K562 (cell line): ENCODE data around the gene UBE2S. TPM values are rescaled to one million over a fixed set of nuclear protein-coding genes. Genes with fewer than 3 reads are reported as not detected.

Source experiments
- ATAC-seq: fragments of 200-7000 bp; cut with Tn5 transposase; 3 replicates; pipeline ENCODE4 v1.9.1; 2020; ENCODE audit warnings: moderate library complexity
- BruUV-seq: library from RNA; stranded (reverse); fragments of 400-500 nt; replicated peaks from 2 replicates; lab custom pipeline; 2021; lab: Mats Ljungman, UMichigan
- CTCF ChIA-PET: fragments of 300-600 bp; formaldehyde crosslinking; extraction: SDS; loops from one replicate; lab custom pipeline; 2021; ENCODE audit warnings: low intra/inter-chr PET ratio; lab: Yijun Ruan, JAX
- POLR2A ChIA-PET: fragments of 300-600, 350-650 bp; sonication (Branson Sonifier 250); formaldehyde crosslinking; extraction: SDS; loops from one replicate; lab custom pipeline; 2021; ENCODE audit warnings: antibody characterized with exemption, inconsistent platforms; lab: Yijun Ruan, JAX
- DNase-seq, 4 experiments: peaks; one replicate each; pipeline versions ENCODE4 v3.0.0 to v3.0.0-alpha.2; 2011 to 2018; ENCODE audit warnings: low spot score in 3 of 4, mixed read lengths in 3 of 4; ENCODE audit errors: extremely low read depth in 1 of 4
- FAIRE-seq: peaks from 2 replicates; lab custom pipeline; 2011; peaks lifted over from hg19 to GRCh38; lab: Jason Lieb, UNC
- H2AFZ ChIP-seq: 2 replicates; pipeline ENCODE4 v1.6.0; 2011; ENCODE audit warnings: low read depth, low read length, control low read depth, inconsistent platforms
- H3K27ac ChIP-seq: fragments of 200-600 bp; 3 replicates; pipeline ENCODE4 v1.8.0; 2011; ENCODE audit warnings: low read depth, mild to moderate bottlenecking, control low read depth, inconsistent platforms, low read length, moderate library complexity, mixed read lengths; ENCODE audit errors: extremely low read depth
- H3K27me3 ChIP-seq, 2 experiments: fragments of 300-600 bp in 1 of 2; 2 replicates in 1 of 2; 3 replicates in 1 of 2; pipeline versions ENCODE4 v1.6.0 to v1.8.0; 2011; ENCODE audit warnings: inconsistent platforms in 2 of 2, low read length in 2 of 2, mild to moderate bottlenecking in 1 of 2, mixed read lengths in 1 of 2, moderate library complexity in 1 of 2; ENCODE audit not compliant: control insufficient read depth in 2 of 2, insufficient read depth in 2 of 2
- H3K36me3 ChIP-seq: fragments of 300-600 bp; 3 replicates; pipeline ENCODE4 v1.8.0; 2011; ENCODE audit warnings: mild to moderate bottlenecking, low read length, inconsistent platforms; ENCODE audit not compliant: control insufficient read depth, insufficient read depth
- H3K4me1 ChIP-seq, 2 experiments: fragments of 200-600 bp in 1 of 2; replicated peaks in 1 of 2; 2 replicates in 1 of 2; 3 replicates in 1 of 2; pipeline versions ENCODE4 v1.5.1 to v1.8.0; 2011; ENCODE audit warnings: inconsistent platforms in 2 of 2, low read length in 2 of 2, mild to moderate bottlenecking in 1 of 2, mixed read lengths in 1 of 2, moderate library complexity in 1 of 2; ENCODE audit not compliant: control insufficient read depth in 2 of 2, insufficient read depth in 2 of 2
- H3K4me2 ChIP-seq: 2 replicates; pipeline ENCODE4 v1.6.1; 2011; ENCODE audit warnings: low read length, control low read depth, inconsistent platforms, mixed read lengths; ENCODE audit not compliant: insufficient read depth
- H3K4me3 ChIP-seq: fragments of 200-600 bp; sonication (generic), shearing (Covaris generic); 2 replicates; pipeline ENCODE4 v1.5.1; 2016; ENCODE audit warnings: control low read depth, inconsistent platforms
- H3K79me2 ChIP-seq: fragments of 200-600 bp; 3 replicates; pipeline ENCODE4 v1.8.0; 2011; ENCODE audit warnings: low read length, inconsistent platforms; ENCODE audit not compliant: control insufficient read depth, insufficient read depth
- H3K9ac ChIP-seq, 2 experiments: 2 replicates each; pipeline versions ENCODE4 v1.6.0 to v1.6.1; 2011; ENCODE audit warnings: low read depth in 2 of 2, low read length in 2 of 2, control low read depth in 1 of 2, inconsistent platforms in 1 of 2, mild to moderate bottlenecking in 1 of 2, mixed read lengths in 1 of 2; ENCODE audit not compliant: insufficient read depth in 1 of 2
- H3K9me1 ChIP-seq: one replicate; pipeline ENCODE4 v1.6.0; 2011; ENCODE audit warnings: inconsistent platforms, mild to moderate bottlenecking, low read length, moderate library complexity; ENCODE audit not compliant: control insufficient read depth, insufficient read depth
- H3K9me3 ChIP-seq: replicated peaks from 2 replicates; pipeline ENCODE4 v1.5.1; 2011; ENCODE audit warnings: low read depth, low read length, inconsistent platforms; ENCODE audit not compliant: control insufficient read depth, insufficient read depth
- H4K20me1 ChIP-seq: replicated peaks from 2 replicates; pipeline ENCODE4 v1.6.1; 2011; ENCODE audit warnings: low read length, inconsistent platforms, mixed read lengths; ENCODE audit not compliant: control insufficient read depth, insufficient read depth
- ADNP ChIP-seq: fragments of 200-800 bp; sonication (Bioruptor generic); IDR thresholded peaks from 2 replicates; pipeline ENCODE4 v1.6.1; 2016; ENCODE audit warnings: missing genetic modification characterization, missing compliant biosample characterization
- CTBP1 ChIP-seq: fragments of 450-650 bp; IDR thresholded peaks from 2 replicates; pipeline ENCODE4 v1.6.1; 2016; ENCODE audit warnings: borderline replicate concordance
- GATAD2B ChIP-seq: fragments of 450-650 bp; IDR thresholded peaks from 2 replicates; pipeline ENCODE4 v1.6.1; 2017; ENCODE audit warnings: mild to moderate bottlenecking, borderline replicate concordance
- HMGN3 ChIP-seq: IDR thresholded peaks from 2 replicates; pipeline ENCODE4 v1.6.1; 2011; ENCODE audit warnings: borderline replicate concordance, low read depth, mild to moderate bottlenecking, mixed read lengths, low read length; ENCODE audit not compliant: insufficient read length; ENCODE audit errors: extremely low read depth
- KLF10 ChIP-seq: fragments of 250-450 bp; sonication (Bioruptor Pico); IDR thresholded peaks from 2 replicates; pipeline ENCODE4 v1.6.1; 2021; ENCODE audit warnings: matching md5 sums
- KLF16 ChIP-seq: IDR thresholded peaks from 2 replicates; pipeline ENCODE4 v1.6.1; 2016; ENCODE audit warnings: antibody characterized with exemption
- MEIS2 ChIP-seq: fragments of 450-650 bp; IDR thresholded peaks from 2 replicates; pipeline ENCODE4 v1.6.1; 2014; ENCODE audit warnings: mild to moderate bottlenecking; ENCODE audit not compliant: partially characterized antibody
- NFXL1 ChIP-seq: fragments of 450-650 bp; formaldehyde crosslinking; IDR thresholded peaks from 2 replicates; pipeline ENCODE4 v1.4.0; 2021; ENCODE audit warnings: mild to moderate bottlenecking
- POLR2G ChIP-seq: fragments of 200-400 bp; formaldehyde crosslinking; IDR thresholded peaks from 2 replicates; pipeline ENCODE4 v1.6.1; 2017; ENCODE audit warnings: low read depth, mild to moderate bottlenecking, antibody characterized with exemption, low read length, moderate library complexity
- RUNX1 ChIP-seq: sonication (generic); IDR thresholded peaks from 2 replicates; pipeline ENCODE4 v1.6.1; 2016; ENCODE audit warnings: antibody characterized with exemption, low read depth
- SMC3 ChIP-seq: conservative IDR thresholded peaks from 2 replicates; pipeline ENCODE4 v1.6.1; 2011; ENCODE audit warnings: low read depth, low read length, improper control_type of control experiment; ENCODE audit not compliant: insufficient read depth
- SNRNP70 ChIP-seq: fragments of 200-400 bp; formaldehyde crosslinking; optimal IDR thresholded peaks from 2 replicates; pipeline ENCODE3; 2017; ENCODE audit warnings: low read depth, low read length
- TCF3 ChIP-seq: sonication (generic); formaldehyde crosslinking; IDR thresholded peaks from 2 replicates; pipeline ENCODE4 v1.4.0; 2020; ENCODE audit warnings: mild to moderate bottlenecking, missing genetic modification reagents
- ZNF263 ChIP-seq: sonication (generic); formaldehyde crosslinking; IDR thresholded peaks from 2 replicates; pipeline ENCODE4 v1.8.0; 2022; ENCODE audit warnings: mild to moderate bottlenecking, missing genetic modification reagents, borderline replicate concordance
- WGBS: fragments of 100-300 bp; shearing (Covaris generic); methylation state at CpG from one replicate; pipeline ENCODE4 v1.1.6; 2016; ENCODE audit warnings: low coverage, mixed read lengths; ENCODE audit not compliant: insufficient coverage; ENCODE audit errors: missing lambda C conversion rate; 5-methylcytosine and 5-hydroxymethylcytosine counted together
- in situ Hi-C: fragments of 300-500 bp; cut with MboI; formaldehyde crosslinking; loops from 4 replicates; pipeline ENCODE4 v1.15.0; 2018; ENCODE audit warnings: inconsistent platforms, mixed read lengths
- intact Hi-C: fragments of 100-400 bp; cut with micrococcal nuclease; formaldehyde crosslinking; loops from 2 replicates; pipeline ENCODE4 v1.14.2; 2022
- polyA plus RNA-seq, 8 experiments: library from polyadenylated mRNA; depleted of rRNA in 4 of 8; stranded (reverse) in 5 of 8; unstranded in 3 of 8; fragments of >200 nt; fragmentation: Nextera tagmentation in 2 of 8; fragmentation: Illumina TruSeq in 1 of 8; extraction: Ambion mirVana in 2 of 8; extraction: Trizol in 1 of 8; gene quantifications; 2 replicates each; pipeline versions ENCODE4 v1.2.1 to v1.2.3, GENCODE V29; 2011 to 2014; ENCODE audit warnings: inconsistent platforms in 1 of 8, missing spikeins in 1 of 8
- total RNA-seq, 7 experiments: library from RNA; depleted of rRNA in 6 of 7; stranded (reverse); fragments of >200 nt in 6 of 7; fragmentation: Illumina TruSeq in 2 of 7; extraction: Trizol in 2 of 7; gene quantifications; 2 replicates each; pipeline versions ENCODE4 v1.2.1 to v1.2.3, GENCODE V29; 2011 to 2021; ENCODE audit warnings: low replicate concordance in 1 of 7
- TF ChIP-seq, protein P1 (sequence below), 2 experiments: IDR thresholded peaks in 1 of 2; conservative IDR thresholded peaks in 1 of 2; 2 replicates each; pipeline ENCODE4 v1.6.1; 2016; ENCODE audit warnings: low read depth in 2 of 2, mild to moderate bottlenecking in 1 of 2, missing compliant biosample characterization in 1 of 2, missing genetic modification characterization in 1 of 2, moderate library complexity in 1 of 2
- TF ChIP-seq, protein P2 (sequence below): fragments of 200-800 bp; sonication (Bioruptor generic); IDR thresholded peaks from 2 replicates; pipeline ENCODE4 v1.6.1; 2017; ENCODE audit warnings: missing genetic modification characterization, missing compliant biosample characterization
- TF ChIP-seq, protein P3 (sequence below): fragments of 450-650 bp; IDR thresholded peaks from 2 replicates; pipeline ENCODE4 v1.6.1; 2016

The UBE2S gene
- total and polyA plus RNA-seq, 9 of the 15 experiments (the other 6 are each of a cell fraction or from before 2014, with no cell fraction given) = 1.5 to 1,305 (median 157) TPM

DNA sequence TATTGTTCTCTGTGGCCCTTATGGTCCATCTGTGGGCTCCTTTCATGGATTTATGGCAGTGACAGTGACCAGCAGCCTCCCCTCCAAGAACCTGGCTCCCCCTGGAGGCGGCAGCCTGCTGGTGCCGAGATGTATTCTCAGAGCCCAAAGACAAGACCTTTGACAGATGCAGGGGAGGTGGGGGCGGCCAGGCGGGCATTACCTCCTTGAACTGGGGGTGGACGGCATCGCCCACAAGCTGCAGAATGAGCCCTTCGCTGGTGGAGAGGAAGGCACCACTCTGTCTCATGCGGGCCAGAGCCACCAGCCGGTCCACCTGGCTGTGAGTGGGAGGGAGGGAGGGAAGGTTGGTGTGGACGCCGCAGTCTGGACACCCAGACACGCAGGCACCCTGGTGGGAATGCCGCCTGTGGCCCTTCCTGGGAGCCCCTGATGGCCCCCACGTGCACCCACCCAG, 47.2 kb upstream of the UBE2S start:
- H3K9ac ChIP-seq = peak overlapping the region in 1 of 2 experiments; percentile 26; a peak in 1 of 4 replicates
- H2AFZ ChIP-seq = no peak overlapping the region
- BruUV-seq = no TSS peak
- H3K4me3 ChIP-seq = no peak overlapping the region
- no peak overlapping the region for H3K27ac ChIP-seq
- peaks cover 37% of the 10 kb centered on the region; the same call in 2 of the 3 replicates for H3K36me3 ChIP-seq
- H3K27me3 ChIP-seq = peaks cover 0 to 5% of the 10 kb centered on the region in 2 experiments; a peak in 3 of 5 replicates
- in situ Hi-C loops = no loop called here
- ATAC-seq (peak; percentile 65), FAIRE-seq (peak; percentile 32), DNase-seq (peak in 3 of 4 experiments; percentile 49 to 77 (median 59))
- ChIA-PET CTCF (interaction anchor here (0.5 kb wide), 1 partner anchor 229 kb away, joined by 3 read pairs; no protein-coding TSS in a partner anchor), POLR2A (interaction anchor here (0.6 kb wide), 1 partner anchor 18 kb away, joined by 3 read pairs; no protein-coding TSS in a partner anchor)
- H3K9me1 ChIP-seq = no peaks in the 10 kb centered on the region
- intact Hi-C loops = loop anchor here (5.0 kb wide), 1 partner anchor 68 kb away; the partner anchor contains the start of gene RPL28
- H3K4me1 ChIP-seq = peaks cover 9 to 67% of the 10 kb centered on the region in 2 experiments
- no peak overlapping the region for H3K4me2 ChIP-seq
- WGBS = 39% methylated on average over 8 of the region's 14 CpGs
- H3K79me2 ChIP-seq = peaks cover 24% of the 10 kb centered on the region
- no peaks in the 10 kb centered on the region; the same call in 1 of the 2 replicates for H4K20me1 ChIP-seq
- no peaks in the 10 kb centered on the region for H3K9me3 ChIP-seq
- TF ChIP-seq NFXL1 (CRISPR knock-in tag) = no peak
- TF ChIP-seq SNRNP70 = no peak
- no peak for TF ChIP-seq KLF10
- TF ChIP-seq KLF16 = peak; percentile 9; the same call in 1 of the 2 replicates
- TF ChIP-seq HMGN3 = no peak
- TF ChIP-seq, protein P1, sequence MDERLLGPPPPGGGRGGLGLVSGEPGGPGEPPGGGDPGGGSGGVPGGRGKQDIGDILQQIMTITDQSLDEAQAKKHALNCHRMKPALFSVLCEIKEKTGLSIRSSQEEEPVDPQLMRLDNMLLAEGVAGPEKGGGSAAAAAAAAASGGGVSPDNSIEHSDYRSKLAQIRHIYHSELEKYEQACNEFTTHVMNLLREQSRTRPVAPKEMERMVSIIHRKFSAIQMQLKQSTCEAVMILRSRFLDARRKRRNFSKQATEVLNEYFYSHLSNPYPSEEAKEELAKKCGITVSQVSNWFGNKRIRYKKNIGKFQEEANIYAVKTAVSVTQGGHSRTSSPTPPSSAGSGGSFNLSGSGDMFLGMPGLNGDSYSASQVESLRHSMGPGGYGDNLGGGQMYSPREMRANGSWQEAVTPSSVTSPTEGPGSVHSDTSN (CRISPR knock-in tag; IDR thresholded peaks at IDR 0.05; ENCODE audit: low read depth) = no peak
- TF ChIP-seq, protein P1 (tag; conservative IDR thresholded peaks at IDR 0.05; ENCODE audit: low read depth) = peak; percentile 56
- TF ChIP-seq, protein P2, sequence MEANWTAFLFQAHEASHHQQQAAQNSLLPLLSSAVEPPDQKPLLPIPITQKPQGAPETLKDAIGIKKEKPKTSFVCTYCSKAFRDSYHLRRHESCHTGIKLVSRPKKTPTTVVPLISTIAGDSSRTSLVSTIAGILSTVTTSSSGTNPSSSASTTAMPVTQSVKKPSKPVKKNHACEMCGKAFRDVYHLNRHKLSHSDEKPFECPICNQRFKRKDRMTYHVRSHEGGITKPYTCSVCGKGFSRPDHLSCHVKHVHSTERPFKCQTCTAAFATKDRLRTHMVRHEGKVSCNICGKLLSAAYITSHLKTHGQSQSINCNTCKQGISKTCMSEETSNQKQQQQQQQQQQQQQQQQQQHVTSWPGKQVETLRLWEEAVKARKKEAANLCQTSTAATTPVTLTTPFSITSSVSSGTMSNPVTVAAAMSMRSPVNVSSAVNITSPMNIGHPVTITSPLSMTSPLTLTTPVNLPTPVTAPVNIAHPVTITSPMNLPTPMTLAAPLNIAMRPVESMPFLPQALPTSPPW = 0 out of 2 replicates have a peak, but pooled peaks have one; percentile 11
- 0 out of 2 replicates have a peak, but pooled peaks have one; percentile 19 for TF ChIP-seq CTBP1
- TF ChIP-seq, protein P3, sequence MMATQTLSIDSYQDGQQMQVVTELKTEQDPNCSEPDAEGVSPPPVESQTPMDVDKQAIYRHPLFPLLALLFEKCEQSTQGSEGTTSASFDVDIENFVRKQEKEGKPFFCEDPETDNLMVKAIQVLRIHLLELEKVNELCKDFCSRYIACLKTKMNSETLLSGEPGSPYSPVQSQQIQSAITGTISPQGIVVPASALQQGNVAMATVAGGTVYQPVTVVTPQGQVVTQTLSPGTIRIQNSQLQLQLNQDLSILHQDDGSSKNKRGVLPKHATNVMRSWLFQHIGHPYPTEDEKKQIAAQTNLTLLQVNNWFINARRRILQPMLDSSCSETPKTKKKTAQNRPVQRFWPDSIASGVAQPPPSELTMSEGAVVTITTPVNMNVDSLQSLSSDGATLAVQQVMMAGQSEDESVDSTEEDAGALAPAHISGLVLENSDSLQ = peak; percentile 60
- TF ChIP-seq RUNX1 = no peak
- 0 out of 2 replicates have a peak, but pooled peaks have one; percentile 1 for TF ChIP-seq POLR2G
- TF ChIP-seq ZNF263 (CRISPR knock-in tag) = no peak
- TF ChIP-seq TCF3 = no peak
- TF ChIP-seq GATAD2B = no peak
- TF ChIP-seq SMC3 = peak; percentile 65
- no peak for TF ChIP-seq ADNP (tag)
- TF ChIP-seq MEIS2 = peak; percentile 57
